Sigmoid colon (tissue), 7 donors: ENCODE data around the gene LHPP. TPM values are rescaled to one million over a fixed set of nuclear protein-coding genes. Genes with fewer than 3 reads are reported as not detected.
A peak's percentile ranks its signal among the peaks of the same experiment; 100 is the strongest.

ENCODE experiments used
- DNase-seq: peaks from one replicate; pipeline ENCODE4 v3.0.0-alpha.2; 2019
- H3K27ac ChIP-seq, 4 donors: fragments of 200-600 bp; sonication (generic); one replicate each; pipeline ENCODE4 v1.5.1; 2016 to 2019; ENCODE audit warnings: mild to moderate bottlenecking in 1 of 4
- H3K27me3 ChIP-seq, 3 donors: fragments of 200-600 bp; sonication (generic); one replicate each; pipeline ENCODE4 v1.5.1; 2019; ENCODE audit warnings: mild to moderate bottlenecking in 1 of 3
- H3K36me3 ChIP-seq, 4 donors: fragments of 200-600 bp; sonication (generic); one replicate each; pipeline ENCODE4 v1.5.1; 2016 to 2019
- H3K4me1 ChIP-seq, 4 donors: fragments of 200-600 bp; sonication (generic); one replicate each; pipeline ENCODE4 v1.5.1; 2017 to 2019
- H3K4me3 ChIP-seq, 4 donors: fragments of 200-600 bp; sonication (generic); one replicate each; pipeline ENCODE4 v1.5.1; 2017 to 2019; ENCODE audit warnings: mild to moderate bottlenecking in 2 of 4, moderate library complexity in 1 of 4
- H3K9me3 ChIP-seq, 4 donors: fragments of 200-600 bp in 3 of 4; sonication (generic) in 3 of 4; one replicate each; pipeline versions ENCODE4 v1.5.1 to v1.6.1; 2013 to 2019
- CTCF ChIP-seq, 4 experiments: fragments of 450-650 bp in 3 of 4; fragments of 200-600 bp in 1 of 4; IDR thresholded peaks; one replicate each; pipeline ENCODE4 v1.5.1; 2016 to 2019; ENCODE audit warnings: antibody characterized with exemption in 4 of 4, mild to moderate bottlenecking in 3 of 4, moderate library complexity in 2 of 4
- EP300 ChIP-seq, 4 donors: sonication (generic); formaldehyde crosslinking; IDR thresholded peaks; one replicate each; pipeline ENCODE4 v1.6.1; 2017; ENCODE audit warnings: antibody characterized with exemption in 4 of 4
- POLR2A ChIP-seq, 2 donors: fragments of 450-650 bp; IDR thresholded peaks; one replicate each; pipeline ENCODE4 v1.6.1; 2016; ENCODE audit warnings: antibody characterized with exemption in 2 of 2, mild to moderate bottlenecking in 2 of 2, moderate library complexity in 2 of 2
- POLR2AphosphoS5 ChIP-seq, 4 donors: sonication (generic); formaldehyde crosslinking; IDR thresholded peaks; one replicate each; pipeline ENCODE4 v1.6.1; 2017; ENCODE audit warnings: antibody characterized with exemption in 4 of 4
- WGBS, 2 donors: extraction: QIAGEN DNeasy Blood & Tissue Kit; methylation state at CpG; one replicate each; pipeline ENCODE4 v1.1.7; 2013; 5-methylcytosine and 5-hydroxymethylcytosine counted together
- intact Hi-C: fragments of 100-400 bp; cut with DNase I; formaldehyde crosslinking; loops from one replicate; pipeline ENCODE4 v1.15.1; 2023
- polyA plus RNA-seq, 3 donors: library from polyadenylated mRNA; stranded (reverse); fragments of 200-250 nt; gene quantifications; one replicate each; pipeline ENCODE4 v1.2.3, GENCODE V29; 2013
- total RNA-seq, 4 donors: library from RNA; depleted of rRNA; stranded (reverse); fragments of >200 nt; gene quantifications; one replicate each; pipeline ENCODE4 v1.1.0, GENCODE V29; 2016
- donor health status: healthy with polysubstance abuse.
- donor health status: Bipolar disorder and iron deficiency.
- donor health status: healthy.

LHPP gene
- total and polyA plus RNA-seq, 7 donors, result 17.1 to 35.7 (median 20.6) TPM

GRCh38 chr10:124629842-124630241 is 168.2 kb downstream of the LHPP start:
- no peaks in the 10 kb centered on the region for H3K27me3 ChIP-seq
- peak overlapping the region in 3 of 4 donors; percentile 20 to 41 (median 25) for H3K27ac ChIP-seq
- H3K9me3 ChIP-seq, result no peaks in the 10 kb centered on the region
- intact Hi-C loops, result no loop called here
- TF ChIP-seq CTCF (IDR thresholded peaks at IDR 0.05) (no peak), EP300 (IDR thresholded peaks at IDR 0.05) (no peak)
- peaks cover 0 to 70% (median 41%) of the 10 kb centered on the region in 4 donors for H3K4me1 ChIP-seq
- DNase-seq, result no peak
- no peaks in the 10 kb centered on the region for H3K36me3 ChIP-seq
- 74 to 92% methylated on average over 6 of the region's 6 CpGs for WGBS, 2 donors
- no peak overlapping the region for H3K4me3 ChIP-seq

DNA sequence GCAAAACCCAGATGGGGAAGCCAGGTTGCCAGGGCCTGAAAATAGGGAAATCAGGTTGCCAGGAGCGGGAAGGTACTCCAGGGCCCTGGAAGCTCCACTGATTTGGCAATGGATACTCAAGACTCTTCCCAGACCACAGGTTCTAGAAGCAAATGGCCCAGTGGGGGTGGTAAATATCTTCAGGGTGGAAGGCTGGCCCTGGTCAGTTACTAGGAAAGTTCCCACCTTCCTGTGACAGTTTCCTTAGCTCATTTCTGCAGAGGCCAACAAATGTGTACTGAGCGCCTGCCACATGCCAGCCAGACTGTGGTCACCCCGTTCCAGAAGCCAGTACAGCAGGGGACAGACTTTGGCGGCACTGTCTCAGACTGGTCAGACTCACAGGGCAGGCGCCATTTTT is 168.9 kb downstream of the LHPP start:
- no peak for TF ChIP-seq POLR2AphosphoS5 (IDR thresholded peaks at IDR 0.05)
- TF ChIP-seq CTCF (IDR thresholded peaks at IDR 0.05), result no peak
- TF ChIP-seq POLR2A (IDR thresholded peaks at IDR 0.05), result no peak
- no peak for DNase-seq
- Histone ChIP-seq H3K27me3 (no peaks in the 10 kb centered on the region), H3K4me3 (no peak overlapping the region), H3K36me3 (no peaks in the 10 kb centered on the region), H3K9me3 (no peaks in the 10 kb centered on the region), H3K27ac (peak overlapping the region in 2 of 4 donors; percentile 20 to 55), H3K4me1 (peaks cover 0 to 65% (median 40%) of the 10 kb centered on the region in 4 donors)
- intact Hi-C loops, result no loop called here
- WGBS, 2 donors, result 96 to 97% methylated on average over 5 of the region's 5 CpGs

GRCh38 chr10:124632064-124632531 is 170.5 kb downstream of the LHPP start:
- no peak for DNase-seq
- no peak for TF ChIP-seq POLR2AphosphoS5 (IDR thresholded peaks at IDR 0.05)
- TF ChIP-seq EP300 (IDR thresholded peaks at IDR 0.05), result no peak
- no peak overlapping the region for H3K4me3 ChIP-seq
- no peaks in the 10 kb centered on the region for H3K9me3 ChIP-seq
- no peaks in the 10 kb centered on the region for H3K36me3 ChIP-seq
- 78 to 84% methylated on average over 19 of the region's 19 CpGs for WGBS, 2 donors
- peak overlapping the region in 3 of 4 donors; percentile 9 to 55 (median 52) for H3K27ac ChIP-seq
- H3K27me3 ChIP-seq, result no peaks in the 10 kb centered on the region
- peaks cover 0 to 55% (median 38%) of the 10 kb centered on the region in 4 donors for H3K4me1 ChIP-seq
- intact Hi-C loops, result no loop called here

GRCh38 chr10:124632566-124632965 is 170.9 kb downstream of the LHPP start:
- 90 to 93% methylated on average over 10 of the region's 10 CpGs for WGBS, 2 donors
- no peaks in the 10 kb centered on the region for H3K9me3 ChIP-seq
- no peak overlapping the region for H3K4me3 ChIP-seq
- intact Hi-C loops, result no loop called here
- no peak for DNase-seq
- no peaks in the 10 kb centered on the region for H3K27me3 ChIP-seq
- H3K36me3 ChIP-seq, result no peaks in the 10 kb centered on the region
- H3K4me1 ChIP-seq, result peaks cover 0 to 50% (median 37%) of the 10 kb centered on the region in 4 donors
- TF ChIP-seq POLR2AphosphoS5 (IDR thresholded peaks at IDR 0.05) (no peak), CTCF (IDR thresholded peaks at IDR 0.05) (no peak), POLR2A (IDR thresholded peaks at IDR 0.05) (no peak), EP300 (IDR thresholded peaks at IDR 0.05) (no peak)
- H3K27ac ChIP-seq, result peak overlapping the region in 2 of 4 donors; percentile 52 to 55

DNA sequence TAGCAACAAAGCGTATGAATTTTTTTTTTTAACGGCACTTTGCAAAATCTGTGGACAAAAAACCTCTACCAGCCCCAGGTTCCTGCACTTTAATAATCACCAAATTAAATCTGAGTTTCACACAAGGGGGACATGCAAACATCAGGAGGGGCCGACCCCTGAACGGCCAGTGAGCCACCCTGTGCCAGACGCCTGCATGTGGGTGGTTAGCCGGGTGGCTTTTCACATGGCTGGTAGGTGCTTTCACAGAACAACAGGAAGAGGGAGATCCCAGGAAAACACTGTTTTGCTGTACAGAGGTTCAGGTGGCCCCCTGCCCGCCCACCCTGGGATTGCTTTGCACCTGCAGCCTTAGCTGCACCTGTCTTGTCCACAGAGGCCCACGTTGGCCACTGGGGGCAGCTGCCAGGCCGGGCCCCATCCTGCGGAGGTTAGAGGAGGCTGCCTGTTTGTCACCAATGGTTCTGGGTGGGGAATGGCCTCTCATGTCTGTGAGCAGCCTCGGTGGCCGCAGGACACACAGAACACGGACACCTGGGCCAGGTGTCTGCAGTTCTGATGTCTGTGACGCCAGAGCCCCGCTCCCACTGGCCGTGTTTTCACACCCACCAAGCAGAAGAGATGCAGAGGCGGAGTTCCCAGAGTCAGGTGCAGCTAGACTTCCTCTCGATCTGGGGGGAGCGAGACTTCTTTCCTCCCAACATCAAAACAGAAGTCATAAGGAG is 174.8 kb downstream of the LHPP start:
- no peak for TF ChIP-seq POLR2A (IDR thresholded peaks at IDR 0.05)
- TF ChIP-seq POLR2AphosphoS5 (IDR thresholded peaks at IDR 0.05), result no peak
- TF ChIP-seq CTCF (IDR thresholded peaks at IDR 0.05), result no peak
- TF ChIP-seq EP300 (IDR thresholded peaks at IDR 0.05), result no peak
- H3K9me3 ChIP-seq, result no peaks in the 10 kb centered on the region
- no peaks in the 10 kb centered on the region for H3K27me3 ChIP-seq
- H3K4me3 ChIP-seq, result no peak overlapping the region
- H3K36me3 ChIP-seq, result no peaks in the 10 kb centered on the region
- DNase-seq, result no peak
- intact Hi-C loops, result no loop called here
- WGBS, 2 donors, result 60 to 88% methylated on average over 19 of the region's 19 CpGs
- H3K4me1 ChIP-seq, result peaks cover 0 to 41% (median 30%) of the 10 kb centered on the region in 4 donors
- no peak overlapping the region for H3K27ac ChIP-seq
